Testis (tissue), 3 donors: ENCODE results near the gene IL18RAP. TPM values are rescaled to one million over a fixed set of nuclear protein-coding genes. Genes with fewer than 3 reads are reported as not detected.

Experiments
- DNase-seq: peaks from one replicate; pipeline ENCODE4 v3.0.0-alpha.2; 2019
- H3K27ac ChIP-seq, 2 donors: fragments of 200-600 bp; sonication (generic); one replicate each; pipeline ENCODE4 v1.5.1; 2019
- H3K27me3 ChIP-seq: fragments of 200-600 bp; sonication (generic); one replicate; pipeline ENCODE4 v1.5.1; 2019
- H3K36me3 ChIP-seq: fragments of 200-600 bp; sonication (generic); one replicate; pipeline ENCODE4 v1.5.1; 2017; ENCODE audit warnings: low read depth; ENCODE audit errors: missing control alignments
- H3K4me1 ChIP-seq: fragments of 200-600 bp; sonication (generic); one replicate; pipeline ENCODE4 v1.5.1; 2019
- H3K4me3 ChIP-seq, 2 donors: fragments of 200-600 bp; sonication (generic); one replicate each; pipeline ENCODE4 v1.5.1; 2017 to 2019
- H3K9me3 ChIP-seq: fragments of 200-600 bp; sonication (generic); one replicate; pipeline ENCODE4 v1.5.1; 2017
- CTCF ChIP-seq, 3 experiments: fragments of 450-650 bp in 2 of 3; fragments of 200-600 bp in 1 of 3; sonication (generic) in 1 of 3; IDR thresholded peaks; one replicate each; pipeline ENCODE4 v1.5.1; 2016 to 2019; ENCODE audit warnings: antibody characterized with exemption in 3 of 3, mild to moderate bottlenecking in 2 of 3, moderate library complexity in 1 of 3
- POLR2A ChIP-seq: fragments of 450-650 bp; IDR thresholded peaks from one replicate; pipeline ENCODE4 v1.6.1; 2017; ENCODE audit warnings: antibody characterized with exemption, mild to moderate bottlenecking, moderate library complexity
- WGBS, 2 donors: methylation state at CpG; one replicate each; pipeline ENCODE4 v1.1.5; 2018; 5-methylcytosine and 5-hydroxymethylcytosine counted together
- intact Hi-C: fragments of 100-400 bp; cut with DNase I; formaldehyde crosslinking; loops from one replicate; pipeline ENCODE4 v1.15.1; 2023; ENCODE audit warnings: low total_unique reads
- polyA plus RNA-seq: library from polyadenylated mRNA; stranded (reverse); fragments of 350-450 nt; fragmentation: Illumina TruSeq; extraction: RNeasy Lipid Tissue Mini Kit (QIAGEN cat#74804); gene quantifications from one replicate; pipeline ENCODE4 v1.2.3, GENCODE V29; 2014; ENCODE audit warnings: low read depth, low replicate concordance; ENCODE audit not compliant: insufficient read depth
- total RNA-seq, 2 donors: library from RNA; depleted of rRNA; stranded (reverse); fragments of >200 nt; gene quantifications; one replicate each; pipeline ENCODE4 v1.2.3, GENCODE V29; 2016

Gene IL18RAP
- total and polyA plus RNA-seq, 3 donors from 2014 or later, result 0.16 to 2.4 (median 0.47) TPM

- DNase-seq, result no peak
- intact Hi-C loops, result no loop called here
- H3K27me3 ChIP-seq, result no peaks in the 10 kb centered on the region
- no peak overlapping the region for H3K27ac ChIP-seq
- no peaks in the 10 kb centered on the region for H3K36me3 ChIP-seq
- H3K4me1 ChIP-seq, result no peaks in the 10 kb centered on the region
- WGBS, 2 donors, result 84 to 85% methylated on average over 2 to 3 of the region's 3 CpGs
- TF ChIP-seq CTCF (IDR thresholded peaks at IDR 0.05) (no peak), POLR2A (no peak)
- no peak overlapping the region for H3K4me3 ChIP-seq
- H3K9me3 ChIP-seq, result no peaks in the 10 kb centered on the region
These were observed 36.0 kb upstream of the IL18RAP start for GRCh38 chr2:102386867-102387541.

- TF ChIP-seq POLR2A, result no peak
- no peak for TF ChIP-seq CTCF (IDR thresholded peaks at IDR 0.05)
- intact Hi-C loops, result no loop called here
- Histone ChIP-seq H3K27me3 (no peaks in the 10 kb centered on the region), H3K4me1 (no peaks in the 10 kb centered on the region), H3K36me3 (no peaks in the 10 kb centered on the region), H3K9me3 (no peaks in the 10 kb centered on the region), H3K4me3 (no peak overlapping the region), H3K27ac (no peak overlapping the region)
- DNase-seq, result no peak
- WGBS, 2 donors, result 89 to 94% methylated on average over 7 of the region's 7 CpGs
These were observed 35.0 kb upstream of the IL18RAP start for GRCh38 chr2:102387763-102388546.

- DNase-seq, result no peak
- WGBS, 2 donors, result 80 to 81% methylated on average over 2 of the region's 2 CpGs
These were observed 31.4 kb upstream of the IL18RAP start for GRCh38 chr2:102391565-102391964.

GRCh38 chr2:102392096-102392495, 30.9 kb upstream of the IL18RAP start:
- Histone ChIP-seq H3K4me1 (no peaks in the 10 kb centered on the region), H3K27me3 (no peaks in the 10 kb centered on the region), H3K27ac (no peak overlapping the region), H3K9me3 (no peaks in the 10 kb centered on the region), H3K4me3 (no peak overlapping the region), H3K36me3 (no peaks in the 10 kb centered on the region)
- intact Hi-C loops, result no loop called here
- TF ChIP-seq CTCF (IDR thresholded peaks at IDR 0.05) (no peak), POLR2A (no peak)
- 72 to 92% methylated on average over 3 of the region's 3 CpGs for WGBS, 2 donors
- no peak for DNase-seq

More at GRCh38 chr2:102391565-102391964, 31.4 kb upstream of the IL18RAP start:
- TF ChIP-seq POLR2A (no peak), CTCF (IDR thresholded peaks at IDR 0.05) (no peak)
- Histone ChIP-seq H3K4me1 (no peaks in the 10 kb centered on the region), H3K36me3 (no peaks in the 10 kb centered on the region), H3K9me3 (no peaks in the 10 kb centered on the region), H3K27me3 (no peaks in the 10 kb centered on the region), H3K4me3 (no peak overlapping the region), H3K27ac (no peak overlapping the region)
- intact Hi-C loops, result no loop called here
